CD4-positive, alpha-beta T cell (primary cell): ENCODE results near the gene DENND4A. TPM values are rescaled to one million over a fixed set of nuclear protein-coding genes. Genes with fewer than 3 reads are reported as not detected.

Source experiments
- ATAC-seq: fragments of 200-7000 bp; cut with Tn5 transposase; one replicate; pipeline ENCODE4 v1.10.0; 2022; ENCODE audit warnings: mild to moderate bottlenecking; ENCODE audit not compliant: poor library complexity
- CTCF ChIA-PET: fragments of 350-600 bp; sonication (Branson Sonifier 250); formaldehyde crosslinking; loops from one replicate; lab custom pipeline; 2021; ENCODE audit warnings: antibody characterized with exemption, inconsistent platforms; lab: Charles Lee
- POLR2A ChIA-PET: fragments of 350-600 bp; sonication (Branson Sonifier 250); formaldehyde crosslinking; loops from one replicate; lab custom pipeline; 2021; ENCODE audit warnings: antibody characterized with exemption, inconsistent platforms; lab: Charles Lee
- DNase-seq, 14 experiments: peaks; one replicate each; pipeline ENCODE4 v3.0.0-alpha.2; 2013 to 2020; ENCODE audit warnings: mixed read lengths in 2 of 14
- H3K27ac ChIP-seq, 2 donors: one replicate each; pipeline versions ENCODE4 v1.5.1 to v1.7.0; 2013; ENCODE audit warnings: low read length in 2 of 2, low read depth in 1 of 2, mild to moderate bottlenecking in 1 of 2
- H3K27me3 ChIP-seq, 2 experiments: 1 replicate in 1 of 2; 2 replicates in 1 of 2; pipeline versions ENCODE4 v1.6.1 to v1.7.0; 2013; ENCODE audit warnings: low read length in 2 of 2, control low read depth in 1 of 2, mild to moderate bottlenecking in 1 of 2, moderate library complexity in 1 of 2; ENCODE audit not compliant: insufficient read depth in 2 of 2, control insufficient read depth in 1 of 2
- H3K36me3 ChIP-seq: one replicate; pipeline ENCODE4 v1.6.1; 2013; ENCODE audit warnings: low read length, control low read depth; ENCODE audit not compliant: insufficient read depth
- H3K4me1 ChIP-seq: one replicate; pipeline ENCODE4 v1.6.1; 2013; ENCODE audit warnings: low read length, control low read depth; ENCODE audit not compliant: insufficient read depth
- H3K4me3 ChIP-seq: one replicate; pipeline ENCODE4 v1.5.1; 2013; ENCODE audit warnings: mild to moderate bottlenecking, low read length, moderate library complexity
- H3K9me3 ChIP-seq, 2 experiments: 1 replicate in 1 of 2; 2 replicates in 1 of 2; pipeline versions ENCODE4 v1.6.1 to v1.7.0; 2013; ENCODE audit warnings: low read length in 2 of 2, mild to moderate bottlenecking in 2 of 2, control low read depth in 1 of 2, moderate library complexity in 1 of 2; ENCODE audit not compliant: control insufficient read depth in 1 of 2, insufficient read depth in 1 of 2
- H3K27ac Mint-ChIP-seq: one replicate; pipeline ENCODE4 v1.8.0; 2020; ENCODE audit warnings: mixed read lengths
- H3K27me3 Mint-ChIP-seq: one replicate; pipeline ENCODE4 v1.8.0; 2021; ENCODE audit warnings: mixed read lengths
- H3K36me3 Mint-ChIP-seq: one replicate; pipeline ENCODE4 v1.8.0; 2021; ENCODE audit warnings: low read depth, mixed read lengths
- H3K4me1 Mint-ChIP-seq: one replicate; pipeline ENCODE4 v1.8.0; 2021; ENCODE audit warnings: low read depth, mixed read lengths
- H3K4me3 Mint-ChIP-seq: one replicate; pipeline ENCODE4 v1.8.0; 2020; ENCODE audit warnings: mild to moderate bottlenecking, mixed read lengths
- H3K9me3 Mint-ChIP-seq: one replicate; pipeline ENCODE4 v1.8.0; 2020; ENCODE audit warnings: mixed read lengths
- CTCF ChIP-seq: fragments of 200-600 bp; IDR thresholded peaks from one replicate; pipeline ENCODE4 v1.8.0; 2022; ENCODE audit warnings: antibody characterized with exemption, mild to moderate bottlenecking
- intact Hi-C, 2 experiments: fragments of 100-400 bp; cut with DNase I in 1 of 2; cut with micrococcal nuclease in 1 of 2; formaldehyde crosslinking; loops; one replicate each; pipeline versions ENCODE4 v1.15.1 to v1.9.0; 2023 to 2025; cut with DNase I, micrococcal nuclease
- total RNA-seq, 174 experiments: library from RNA in 2 of 174; stranded (reverse) in 2 of 174; gene quantifications; one replicate each; pipeline ENCODE4 v1.2.3 and lab custom pipeline; 2021 to 2026

DENND4A gene
- total RNA-seq, 2 experiments from 2014 or later = 64.1 to 69.6 TPM

GRCh38 chr15:65639509-65639908, 152.6 kb downstream of the DENND4A start:
- H3K27ac Mint-ChIP-seq = no peak overlapping the region
- POLR2A ChIA-PET = no interaction called here

GRCh38 chr15:65638681-65639089, 153.4 kb downstream of the DENND4A start:
- Mint-ChIP-seq H3K27me3 (no peaks in the 10 kb centered on the region), H3K36me3 (no peaks in the 10 kb centered on the region), H3K4me1 (peaks cover 7% of the 10 kb centered on the region), H3K4me3 (no peak overlapping the region), H3K27ac (no peak overlapping the region), H3K9me3 (no peaks in the 10 kb centered on the region)
- Histone ChIP-seq H3K4me1 (peaks cover 6% of the 10 kb centered on the region), H3K9me3 (no peaks in the 10 kb centered on the region), H3K4me3 (no peak overlapping the region), H3K27ac (no peak overlapping the region), H3K27me3 (no peaks in the 10 kb centered on the region), H3K36me3 (no peaks in the 10 kb centered on the region)
- intact Hi-C loops = loop anchor here (1.0 to 5.0 kb wide), 9 partner anchors 199 to 834 kb away; no protein-coding TSS in a partner anchor
- TF ChIP-seq CTCF = peak; percentile 82
- peak in 11 of 14 experiments; percentile 4 to 84 (median 18) for DNase-seq
- CTCF ChIA-PET = interaction anchor here (0.7 to 1.2 kb wide), 3 partner anchors 230 to 516 kb away, joined by 3 to 6 read pairs (median 3); partner anchors contain the start of gene RAB11A
- ATAC-seq = peak; percentile 91
- POLR2A ChIA-PET = no interaction called here

More at GRCh38 chr15:65639509-65639908, 152.6 kb downstream of the DENND4A start:
- intact Hi-C loops = loop anchor here (2.0 to 5.0 kb wide), 6 partner anchors 198 to 649 kb away; no protein-coding TSS in a partner anchor
- ATAC-seq = no peak
- Mint-ChIP-seq H3K36me3 (no peaks in the 10 kb centered on the region), H3K9me3 (no peaks in the 10 kb centered on the region), H3K4me3 (no peak overlapping the region), H3K27me3 (no peaks in the 10 kb centered on the region), H3K4me1 (peaks cover 7% of the 10 kb centered on the region)
- H3K27me3 ChIP-seq = no peaks in the 10 kb centered on the region
- CTCF ChIA-PET = interaction anchor here (0.7 to 1.2 kb wide), 2 partner anchors 229 to 515 kb away, joined by 3 read pairs; partner anchors contain the start of gene RAB11A
- TF ChIP-seq CTCF = no peak
- H3K9me3 ChIP-seq = no peaks in the 10 kb centered on the region
- H3K27ac ChIP-seq = no peak overlapping the region
- H3K4me1 ChIP-seq = peaks cover 6% of the 10 kb centered on the region
- no peak for DNase-seq
- no peaks in the 10 kb centered on the region for H3K36me3 ChIP-seq
- H3K4me3 ChIP-seq = no peak overlapping the region

- Histone ChIP-seq H3K9me3 (no peaks in the 10 kb centered on the region), H3K4me3 (no peak overlapping the region), H3K27ac (no peak overlapping the region), H3K36me3 (no peaks in the 10 kb centered on the region), H3K27me3 (no peaks in the 10 kb centered on the region), H3K4me1 (peaks cover 6% of the 10 kb centered on the region)
- no peaks in the 10 kb centered on the region for H3K27me3 Mint-ChIP-seq
- H3K36me3 Mint-ChIP-seq = no peaks in the 10 kb centered on the region
- peaks cover 7% of the 10 kb centered on the region for H3K4me1 Mint-ChIP-seq
- POLR2A ChIA-PET = no interaction called here
- H3K9me3 Mint-ChIP-seq = no peaks in the 10 kb centered on the region
- no peak for DNase-seq
- CTCF ChIA-PET = interaction anchor here (0.9 to 1.0 kb wide), 2 partner anchors 153 to 231 kb away, joined by 3 to 6 read pairs; partner anchors contain the start of gene RAB11A
- no peak overlapping the region for H3K27ac Mint-ChIP-seq
- no peak for ATAC-seq
- intact Hi-C loops = loop anchor here (1.0 to 5.0 kb wide), 9 partner anchors 199 to 834 kb away; no protein-coding TSS in a partner anchor
- TF ChIP-seq CTCF = no peak
- H3K4me3 Mint-ChIP-seq = no peak overlapping the region
Measured at GRCh38 chr15:65638109-65638508, 154.0 kb downstream of the DENND4A start.
